SU-DHL-6 (cell line): ENCODE results near the gene MRPL36.

Source experiments
- H2AFZ ChIP-seq: fragments of 200-600 bp; sonication (generic); 2 replicates; pipeline ENCODE4 v1.6.1; 2014; ENCODE audit warnings: low read depth, mild to moderate bottlenecking, moderate library complexity, mixed read lengths, antibody characterized with exemption, low read length; ENCODE audit not compliant: severe bottlenecking
- H3F3A ChIP-seq: fragments of 200-600 bp; shearing (Covaris generic); 2 replicates; pipeline ENCODE4 v1.6.0; 2016; ENCODE audit warnings: antibody characterized with exemption, mild to moderate bottlenecking; ENCODE audit not compliant: insufficient read depth
- H3K27ac ChIP-seq: fragments of 200-600 bp; sonication (generic); 2 replicates; pipeline ENCODE4 v1.5.1; 2016; ENCODE audit warnings: low read depth, mild to moderate bottlenecking, low read length, moderate library complexity, mixed read lengths
- H3K27me3 ChIP-seq: fragments of 200-600 bp; sonication (generic), shearing (Covaris generic); 2 replicates; pipeline ENCODE4 v1.6.0; 2014; ENCODE audit warnings: mild to moderate bottlenecking, low read length
- H3K36me3 ChIP-seq: fragments of 200-600 bp; sonication (generic); 2 replicates; pipeline ENCODE4 v1.6.1; 2014; ENCODE audit warnings: mild to moderate bottlenecking, low read length, mixed read lengths
- H3K4me2 ChIP-seq: fragments of 300-600, 200-600 bp; shearing (Covaris generic), sonication (generic); 2 replicates; pipeline ENCODE4 v1.6.0; 2014; ENCODE audit warnings: low read length, low read depth, mild to moderate bottlenecking; ENCODE audit not compliant: poor library complexity, severe bottlenecking
- H3K4me3 ChIP-seq: fragments of 200-600 bp; sonication (generic); 2 replicates; pipeline ENCODE4 v1.5.1; 2014; ENCODE audit warnings: antibody characterized with exemption, low read length, mild to moderate bottlenecking, mixed read lengths; ENCODE audit not compliant: insufficient read depth, poor library complexity, severe bottlenecking
- H3K79me2 ChIP-seq: fragments of 200-600 bp; sonication (generic); 2 replicates; pipeline ENCODE4 v1.6.1; 2014; ENCODE audit warnings: mild to moderate bottlenecking, low read length, moderate library complexity; ENCODE audit not compliant: insufficient read depth
- H3K9ac ChIP-seq: fragments of 200-600 bp; sonication (generic); 2 replicates; pipeline ENCODE4 v1.7.0; 2014; ENCODE audit warnings: mild to moderate bottlenecking, low read length
- H3K9me2 ChIP-seq: fragments of 200-600 bp; sonication (generic); replicated peaks from 2 replicates; pipeline ENCODE4 v1.6.1; 2014; ENCODE audit warnings: low read length; ENCODE audit not compliant: insufficient read depth
- H3K9me3 ChIP-seq: fragments of 200-600 bp; sonication (generic); 2 replicates; pipeline ENCODE4 v1.6.1; 2014; ENCODE audit warnings: low read length, mixed read lengths; ENCODE audit not compliant: insufficient read depth
- H4K20me1 ChIP-seq: fragments of 200-600 bp; sonication (generic); 2 replicates; pipeline ENCODE4 v1.6.1; 2014; ENCODE audit warnings: low read depth, mild to moderate bottlenecking, antibody characterized with exemption, low read length, moderate library complexity, mixed read lengths
- CTCF ChIP-seq: fragments of 200-600 bp; sonication (generic); IDR thresholded peaks from one replicate; pipeline ENCODE4 v1.5.1; 2017; ENCODE audit warnings: antibody characterized with exemption, mild to moderate bottlenecking, low read length, moderate library complexity; ENCODE audit not compliant: insufficient read depth, poor library complexity, severe bottlenecking
- EZH2phosphoT487 ChIP-seq: fragments of 200-600 bp; sonication (generic), shearing (Covaris generic); conservative IDR thresholded peaks from 2 replicates; pipeline ENCODE4 v1.6.1; 2018; ENCODE audit warnings: mild to moderate bottlenecking, antibody characterized with exemption, low read length, moderate library complexity, mixed read lengths

Gene MRPL36

GRCh38 chr5:1820926-1821325, 21.3 kb upstream of the MRPL36 start:
- Histone ChIP-seq H3K9me3 (no peaks in the 10 kb centered on the region), H3K79me2 (no peaks in the 10 kb centered on the region), H3K27me3 (no peaks in the 10 kb centered on the region), H3K4me3 (no peak overlapping the region), H3K9ac (no peak overlapping the region), H2AFZ (no peak overlapping the region), H3K9me2 (no peaks in the 10 kb centered on the region), H3K36me3 (peaks cover 8% of the 10 kb centered on the region; the same call in 1 of the 2 replicates), H4K20me1 (no peaks in the 10 kb centered on the region), H3K27ac (no peak overlapping the region), H3K4me2 (no peak overlapping the region), H3F3A (no peaks in the 10 kb centered on the region)
- TF ChIP-seq CTCF: no peak
- TF ChIP-seq EZH2phosphoT487: no peak

GRCh38 chr5:1820381-1820780, 20.7 kb upstream of the MRPL36 start:
- Histone ChIP-seq H3K27me3 (no peaks in the 10 kb centered on the region), H3K4me2 (no peak overlapping the region), H3K9ac (no peak overlapping the region), H3K9me2 (no peaks in the 10 kb centered on the region), H3K4me3 (no peak overlapping the region), H3F3A (no peaks in the 10 kb centered on the region), H3K9me3 (no peaks in the 10 kb centered on the region), H3K79me2 (no peaks in the 10 kb centered on the region), H3K27ac (no peak overlapping the region), H2AFZ (no peak overlapping the region), H4K20me1 (no peaks in the 10 kb centered on the region), H3K36me3 (peaks cover 8% of the 10 kb centered on the region; the same call in 1 of the 2 replicates)
- TF ChIP-seq EZH2phosphoT487 (no peak), CTCF (no peak)

GRCh38 chr5:1819458-1819857, 19.8 kb upstream of the MRPL36 start:
- Histone ChIP-seq H3K27ac (peak overlapping the region; percentile 4; the same call in 1 of the 2 replicates), H3K9ac (no peak overlapping the region), H3K4me3 (no peak overlapping the region), H3K4me2 (no peak overlapping the region), H3F3A (no peaks in the 10 kb centered on the region), H3K27me3 (no peaks in the 10 kb centered on the region), H3K9me2 (no peaks in the 10 kb centered on the region), H3K9me3 (no peaks in the 10 kb centered on the region), H3K36me3 (peaks cover 8% of the 10 kb centered on the region; the same call in 1 of the 2 replicates), H4K20me1 (no peaks in the 10 kb centered on the region), H2AFZ (no peak overlapping the region), H3K79me2 (no peaks in the 10 kb centered on the region)
- TF ChIP-seq EZH2phosphoT487: no peak
- TF ChIP-seq CTCF: no peak
